Measurements from ENCODE around the gene ANP32A.
"Not testable (repeated sequence)": the region's sequence is repeated elsewhere in the genome, so short reads cannot be mapped to it uniquely, and the experiment has no call there.

ANP32A gene

GRCh38 chr15:68820295-68821189 is at the start of gene ANP32A:
Gene ANP32A (minus strand): TSS chr15:68820895. CDS start chr15:68820751, 144 bp downstream.
- peak; percentile 95 for DNase-seq

- DNase-seq = no peak
These were observed 47.6 kb upstream of the ANP32A start for GRCh38 chr15:68868296-68868695.

- no peak for DNase-seq
These were observed 41.7 kb upstream of the ANP32A start for GRCh38 chr15:68862415-68862814.

- DNase-seq = not testable (repeated sequence)
These were observed 38.0 kb upstream of the ANP32A start for GRCh38 chr15:68858666-68859065.

GRCh38 chr15:68857443-68857842 is 36.7 kb upstream of the ANP32A start:
- DNase-seq = not testable (repeated sequence)

- DNase-seq = no peak
These were observed 31.8 kb upstream of the ANP32A start for GRCh38 chr15:68852461-68852860.

- DNase-seq = no peak
These were observed 31.3 kb upstream of the ANP32A start for GRCh38 chr15:68851971-68852370.

GRCh38 chr15:68849497-68849896 is 28.8 kb upstream of the ANP32A start:
- DNase-seq = no peak

- DNase-seq = no peak
These were observed 26.2 kb upstream of the ANP32A start for GRCh38 chr15:68846851-68847439.

- no peak for DNase-seq
These were observed 24.3 kb upstream of the ANP32A start for GRCh38 chr15:68844856-68845550.

- no peak for DNase-seq
These were observed 23.0 kb upstream of the ANP32A start for GRCh38 chr15:68843425-68844311.

- no peak for DNase-seq
These were observed 22.3 kb upstream of the ANP32A start for GRCh38 chr15:68842958-68843357.

GRCh38 chr15:68834346-68834745 is 13.7 kb upstream of the ANP32A start:
- DNase-seq = no peak

- no peak for DNase-seq
These were observed 13.1 kb upstream of the ANP32A start for GRCh38 chr15:68833700-68834331.

- no peak for DNase-seq
These were observed 9.6 kb upstream of the ANP32A start for GRCh38 chr15:68830141-68830785.

GRCh38 chr15:68829068-68829467 is 8.4 kb upstream of the ANP32A start:
- DNase-seq = no peak

- DNase-seq = no peak
These were observed 2.9 kb upstream of the ANP32A start for GRCh38 chr15:68823561-68823960.

- no peak for DNase-seq
These were observed 2.1 kb upstream of the ANP32A start for GRCh38 chr15:68822818-68823217.

GRCh38 chr15:68821841-68822381 is 1.2 kb upstream of the ANP32A start:
- no peak for DNase-seq

- DNase-seq = no peak
These were observed 620 bp upstream of the ANP32A start for GRCh38 chr15:68821190-68821840.
